IMR-90 (cell line): Measurements from ENCODE around the gene ARHGEF1. TPM values are rescaled to one million over a fixed set of nuclear protein-coding genes. Genes with fewer than 3 reads are reported as not detected.

Experiments used
- ATAC-seq: fragments of 200-7000 bp; cut with Tn5 transposase; 2 replicates; pipeline ENCODE4 v1.9.1; 2020; ENCODE audit warnings: low read depth, mild to moderate bottlenecking, moderate library complexity
- BruUV-seq: library from RNA; stranded (reverse); fragments of 400-500 nt; replicated peaks from 2 replicates; lab custom pipeline; 2021; lab: Mats Ljungman, UMichigan
- CTCF ChIA-PET: fragments of 300-600 bp; formaldehyde crosslinking; extraction: SDS; loops from one replicate; lab custom pipeline; 2021; ENCODE audit warnings: antibody characterized with exemption; lab: Yijun Ruan, JAX
- POLR2A ChIA-PET: fragments of 300-600 bp; sonication (Branson Sonifier 250); formaldehyde crosslinking; loops from one replicate; lab custom pipeline; 2022; ENCODE audit warnings: antibody characterized with exemption; ENCODE audit not compliant: unreplicated experiment; lab: Charles Lee
- DNase-seq: peaks from one replicate; pipeline ENCODE4 v3.0.0; 2013
- H2AFZ ChIP-seq: replicated peaks from 2 replicates; pipeline ENCODE3; 2013; ENCODE audit warnings: low read length, mild to moderate bottlenecking; ENCODE audit not compliant: poor library complexity
- H2AK5ac ChIP-seq: 2 replicates; pipeline ENCODE4 v1.6.1; 2013; ENCODE audit warnings: low read depth, low read length, inconsistent platforms
- H2AK9ac ChIP-seq: replicated peaks from 2 replicates; pipeline ENCODE3; 2013; ENCODE audit warnings: mild to moderate bottlenecking, low read depth, low read length, moderate library complexity; ENCODE audit not compliant: poor library complexity
- H2BK120ac ChIP-seq: 2 replicates; pipeline ENCODE4 v1.6.1; 2013; ENCODE audit warnings: low read depth, low read length, inconsistent platforms
- H2BK15ac ChIP-seq: 3 replicates; pipeline ENCODE4 v1.6.1; 2013; ENCODE audit warnings: low read depth, low read length, inconsistent platforms
- H2BK20ac ChIP-seq: 2 replicates; pipeline ENCODE4 v1.6.1; 2013; ENCODE audit warnings: low read depth, mild to moderate bottlenecking, inconsistent platforms, low read length, moderate library complexity
- H2BK5ac ChIP-seq: 2 replicates; pipeline ENCODE4 v1.6.1; 2013; ENCODE audit warnings: mild to moderate bottlenecking, low read depth, low read length, inconsistent platforms; ENCODE audit not compliant: poor library complexity, severe bottlenecking
- H3K14ac ChIP-seq: replicated peaks from 2 replicates; pipeline ENCODE4 v1.6.1; 2013; ENCODE audit warnings: low read depth, low read length, inconsistent platforms
- H3K18ac ChIP-seq: 2 replicates; pipeline ENCODE4 v1.6.1; 2013; ENCODE audit warnings: low read depth, low read length, control low read depth
- H3K23ac ChIP-seq: 2 replicates; pipeline ENCODE4 v1.6.1; 2013; ENCODE audit warnings: low read depth, low read length, inconsistent platforms
- H3K27ac ChIP-seq: 2 replicates; pipeline ENCODE4 v1.5.1; 2013; ENCODE audit warnings: mild to moderate bottlenecking, control low read depth, low read length; ENCODE audit not compliant: insufficient read depth
- H3K27me3 ChIP-seq: 2 replicates; pipeline ENCODE4 v1.6.1; 2013; ENCODE audit warnings: low read length; ENCODE audit not compliant: control insufficient read depth, insufficient read depth
- H3K36me3 ChIP-seq: 2 replicates; pipeline ENCODE4 v1.6.1; 2013; ENCODE audit warnings: low read length, mixed read lengths; ENCODE audit not compliant: control insufficient read depth, insufficient read depth
- H3K4ac ChIP-seq: 2 replicates; pipeline ENCODE4 v1.6.1; 2013; ENCODE audit warnings: low read depth, low read length, inconsistent platforms
- H3K4me1 ChIP-seq: 2 replicates; pipeline ENCODE4 v1.6.1; 2013; ENCODE audit warnings: low read length, mixed read lengths; ENCODE audit not compliant: control insufficient read depth, insufficient read depth
- H3K4me2 ChIP-seq: 2 replicates; pipeline ENCODE4 v1.6.1; 2013; ENCODE audit warnings: low read depth, mild to moderate bottlenecking, control low read depth, low read length, moderate library complexity
- H3K4me3 ChIP-seq: 2 replicates; pipeline ENCODE4 v1.5.1; 2013; ENCODE audit warnings: low read depth, mild to moderate bottlenecking, control low read depth, low read length, moderate library complexity; ENCODE audit not compliant: insufficient read depth
- H3K56ac ChIP-seq: 2 replicates; pipeline ENCODE4 v1.6.1; 2013; ENCODE audit warnings: low read length, inconsistent platforms; ENCODE audit not compliant: insufficient read depth; ENCODE audit errors: extremely low read depth
- H3K79me1 ChIP-seq, 2 experiments: 2 replicates each; pipeline ENCODE4 v1.6.1; 2013; ENCODE audit warnings: low read length in 2 of 2, inconsistent platforms in 1 of 2, low read depth in 1 of 2
- H3K9ac ChIP-seq: 2 replicates; pipeline ENCODE4 v1.6.1; 2013; ENCODE audit warnings: low read depth, low read length, control low read depth
- H3K9me1 ChIP-seq: 2 replicates; pipeline ENCODE4 v1.6.1; 2013; ENCODE audit warnings: low read length, inconsistent platforms; ENCODE audit not compliant: insufficient read depth
- H3K9me3 ChIP-seq: 2 replicates; pipeline ENCODE4 v1.6.1; 2013; ENCODE audit warnings: low read length; ENCODE audit not compliant: control insufficient read depth, insufficient read depth
- H4K20me1 ChIP-seq: 2 replicates; pipeline ENCODE4 v1.6.1; 2013; ENCODE audit warnings: low read length, inconsistent platforms; ENCODE audit not compliant: insufficient read depth
- H4K5ac ChIP-seq: 2 replicates; pipeline ENCODE4 v1.6.1; 2013; ENCODE audit warnings: mild to moderate bottlenecking, low read depth, low read length, control low read depth
- H4K8ac ChIP-seq, 2 experiments: 2 replicates each; pipeline ENCODE4 v1.6.1; 2013; ENCODE audit warnings: low read depth in 2 of 2, low read length in 2 of 2, control low read depth in 1 of 2, inconsistent platforms in 1 of 2
- H4K91ac ChIP-seq: 2 replicates; pipeline ENCODE4 v1.6.1; 2013; ENCODE audit warnings: low read depth, low read length, inconsistent platforms; ENCODE audit not compliant: insufficient read depth
- BHLHE40 ChIP-seq: fragments of 150-350 bp; IDR thresholded peaks from 2 replicates; pipeline ENCODE4 v1.6.1; 2016; ENCODE audit warnings: mild to moderate bottlenecking, low read depth, low read length
- CEBPB ChIP-seq: IDR thresholded peaks from 2 replicates; pipeline ENCODE4 v1.6.1; 2012; ENCODE audit warnings: low read depth, low read length, improper control_type of control experiment
- CHD1 ChIP-seq: IDR thresholded peaks from 2 replicates; pipeline ENCODE4 v1.6.1; 2012; ENCODE audit warnings: low read depth, low read length, improper control_type of control experiment
- FOS ChIP-seq: fragments of 150-350 bp; IDR thresholded peaks from 2 replicates; pipeline ENCODE4 v1.6.1; 2016; ENCODE audit warnings: low read depth, low read length
- MAFK ChIP-seq: IDR thresholded peaks from 2 replicates; pipeline ENCODE4 v1.6.1; 2012; ENCODE audit warnings: low read depth, low read length, improper control_type of control experiment
- MAZ ChIP-seq: IDR thresholded peaks from 2 replicates; pipeline ENCODE4 v1.6.1; 2012; ENCODE audit warnings: low read depth, mild to moderate bottlenecking, low read length, improper control_type of control experiment, moderate library complexity, borderline replicate concordance
- MXI1 ChIP-seq: IDR thresholded peaks from 2 replicates; pipeline ENCODE4 v1.6.1; 2012; ENCODE audit warnings: low read depth, mild to moderate bottlenecking, low read length, moderate library complexity, borderline replicate concordance
- NFE2L2 ChIP-seq: fragments of 150-350 bp; IDR thresholded peaks from 2 replicates; pipeline ENCODE4 v1.6.1; 2016; ENCODE audit warnings: low read depth, mild to moderate bottlenecking, low read length
- POLR2A ChIP-seq: IDR thresholded peaks from 2 replicates; pipeline ENCODE4 v1.6.1; 2012; ENCODE audit warnings: mild to moderate bottlenecking, low read depth, low read length
- RAD21 ChIP-seq: IDR thresholded peaks from 2 replicates; pipeline ENCODE4 v1.6.1; 2012; ENCODE audit warnings: low read length, improper control_type of control experiment
- RCOR1 ChIP-seq: IDR thresholded peaks from 2 replicates; pipeline ENCODE4 v1.6.1; 2012; ENCODE audit warnings: mild to moderate bottlenecking, low read length, improper control_type of control experiment; ENCODE audit not compliant: insufficient replicate concordance
- SMC3 ChIP-seq: fragments of 150-350 bp; IDR thresholded peaks from 2 replicates; pipeline ENCODE4 v1.6.1; 2016; ENCODE audit warnings: low read depth, mild to moderate bottlenecking, antibody characterized with exemption, low read length, moderate library complexity
- WGBS, 2 experiments: methylation state at CpG; one replicate each; pipeline versions ENCODE4 v1.1.5 to v1.1.7; 2013; ENCODE audit warnings: missing lambda C conversion rate in 2 of 2; ENCODE audit not compliant: insufficient read length in 1 of 2; ENCODE audit errors: extremely low coverage in 2 of 2; 5-methylcytosine and 5-hydroxymethylcytosine counted together
- dilution Hi-C: fragments of 300-500 bp; cut with HindIII; formaldehyde crosslinking; loops from one replicate; pipeline ENCODE4 v1.14.3; 2018; ENCODE audit warnings: low sequenced_read_pairs; ENCODE audit not compliant: unreplicated experiment
- in situ Hi-C: fragments of 300-500 bp; cut with MboI; formaldehyde crosslinking; loops from 3 replicates; pipeline ENCODE4 v1.14.3; 2019; ENCODE audit warnings: low sequenced_read_pairs, inconsistent platforms, mixed read lengths
- intact Hi-C: fragments of 100-400 bp; cut with micrococcal nuclease; formaldehyde crosslinking; loops from 2 replicates; pipeline ENCODE4 v1.10.0; 2022
- polyA plus RNA-seq, 3 experiments: library from polyadenylated mRNA; depleted of rRNA; stranded (reverse); fragments of >200 nt; gene quantifications; 2 replicates each; pipeline ENCODE4 v1.2.3, GENCODE V29; 2012; ENCODE audit warnings: low replicate concordance in 1 of 3
- total RNA-seq: library from RNA; depleted of rRNA; stranded (reverse); fragments of >200 nt; gene quantifications from 2 replicates; pipeline ENCODE4 v1.2.3, GENCODE V29; 2012
- TF ChIP-seq, protein P1 (sequence below): conservative IDR thresholded peaks from 2 replicates; pipeline ENCODE4 v1.5.1; 2012; ENCODE audit warnings: mild to moderate bottlenecking, low read depth, low read length, improper control_type of control experiment
- TF ChIP-seq, protein P2 (sequence below): fragments of 150-350 bp; IDR thresholded peaks from 2 replicates; pipeline ENCODE4 v1.6.1; 2016; ENCODE audit warnings: low read depth, mild to moderate bottlenecking, low read length, moderate library complexity, borderline replicate concordance
- TF ChIP-seq, protein P3 (sequence below): fragments of 150-350 bp; IDR thresholded peaks from 2 replicates; pipeline ENCODE4 v1.6.1; 2017; ENCODE audit warnings: mild to moderate bottlenecking, antibody characterized with exemption, low read length, low read depth

ARHGEF1 gene
- total and polyA plus RNA-seq, 2 of the 4 experiments (the other 2 are of a cell fraction) = 11.5 to 47.1 TPM

DNA sequence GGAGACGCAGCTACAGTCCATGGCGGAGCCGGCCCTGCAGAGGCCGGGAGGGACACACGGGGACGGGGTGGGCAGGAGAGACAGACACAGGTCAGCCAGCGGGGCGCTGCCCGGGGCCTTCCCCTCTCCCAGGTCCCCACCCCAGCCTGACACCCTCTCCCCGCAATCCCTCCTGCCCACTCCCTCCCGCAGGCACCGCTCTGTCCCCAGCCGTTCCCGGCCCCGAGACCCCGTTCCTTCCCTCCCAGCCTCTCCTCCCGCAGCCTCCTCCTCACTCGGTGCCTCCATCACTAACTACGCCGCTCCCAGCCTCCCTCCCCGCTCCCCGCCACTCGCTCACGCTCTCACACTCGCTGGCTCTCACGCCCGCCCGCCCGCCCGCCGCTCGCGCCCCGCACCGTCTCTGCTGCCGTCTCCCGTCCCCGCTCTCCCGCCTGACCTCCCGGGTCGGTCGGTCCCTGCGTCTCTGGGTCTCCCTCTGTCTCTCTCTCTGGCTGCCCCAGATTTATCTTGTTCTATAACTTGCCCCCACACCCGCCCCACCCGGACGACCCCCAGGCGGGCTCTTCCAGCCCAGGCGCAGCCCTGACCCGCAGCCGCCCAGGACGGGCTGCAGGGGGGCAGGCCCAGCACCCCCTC lies 30.0 kb downstream of the ARHGEF1 start:
- ATAC-seq = no peak
- no peak for DNase-seq
- CTCF ChIA-PET = no interaction called here

More for the DNA sequence above, 30.0 kb downstream of the ARHGEF1 start:
- Histone ChIP-seq H2BK5ac (no peak overlapping the region), H4K20me1 (peaks cover 28% of the 10 kb centered on the region), H3K14ac (no peak overlapping the region), H3K56ac (no peak overlapping the region), H3K9ac (no peak overlapping the region), H3K4me1 (0 out of 2 replicates have a peak, but pooled peaks cover 2% of the 10 kb centered on the region), H3K4me3 (no peak overlapping the region), H4K91ac (no peak overlapping the region), H3K4ac (no peak overlapping the region), H3K79me1 (no peaks in the 10 kb centered on the region), H2AK5ac (no peak overlapping the region), H3K18ac (no peak overlapping the region), H4K5ac (no peak overlapping the region), H2BK20ac (no peak overlapping the region), H3K36me3 (no peaks in the 10 kb centered on the region), H3K27me3 (peaks cover 65% of the 10 kb centered on the region), H2BK15ac (no peak overlapping the region), H3K9me1 (peaks cover under 1% of the 10 kb centered on the region), H3K9me3 (no peaks in the 10 kb centered on the region), H4K8ac (no peak overlapping the region), H2AFZ (no peak overlapping the region), H2AK9ac (no peak overlapping the region), H2BK120ac (no peak overlapping the region), H3K23ac (no peak overlapping the region), H3K4me2 (no peak overlapping the region), H3K27ac (no peak overlapping the region)
- TF ChIP-seq FOS (no peak), MAZ (no peak), CHD1 (no peak), CEBPB (no peak), MAFK (no peak), POLR2A (no peak), MXI1 (no peak), RCOR1 (no peak), SMC3 (no peak), RAD21 (no peak), BHLHE40 (no peak), NFE2L2 (no peak)
- TF ChIP-seq, protein P1, sequence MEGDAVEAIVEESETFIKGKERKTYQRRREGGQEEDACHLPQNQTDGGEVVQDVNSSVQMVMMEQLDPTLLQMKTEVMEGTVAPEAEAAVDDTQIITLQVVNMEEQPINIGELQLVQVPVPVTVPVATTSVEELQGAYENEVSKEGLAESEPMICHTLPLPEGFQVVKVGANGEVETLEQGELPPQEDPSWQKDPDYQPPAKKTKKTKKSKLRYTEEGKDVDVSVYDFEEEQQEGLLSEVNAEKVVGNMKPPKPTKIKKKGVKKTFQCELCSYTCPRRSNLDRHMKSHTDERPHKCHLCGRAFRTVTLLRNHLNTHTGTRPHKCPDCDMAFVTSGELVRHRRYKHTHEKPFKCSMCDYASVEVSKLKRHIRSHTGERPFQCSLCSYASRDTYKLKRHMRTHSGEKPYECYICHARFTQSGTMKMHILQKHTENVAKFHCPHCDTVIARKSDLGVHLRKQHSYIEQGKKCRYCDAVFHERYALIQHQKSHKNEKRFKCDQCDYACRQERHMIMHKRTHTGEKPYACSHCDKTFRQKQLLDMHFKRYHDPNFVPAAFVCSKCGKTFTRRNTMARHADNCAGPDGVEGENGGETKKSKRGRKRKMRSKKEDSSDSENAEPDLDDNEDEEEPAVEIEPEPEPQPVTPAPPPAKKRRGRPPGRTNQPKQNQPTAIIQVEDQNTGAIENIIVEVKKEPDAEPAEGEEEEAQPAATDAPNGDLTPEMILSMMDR = no peak
- TF ChIP-seq, protein P2, sequence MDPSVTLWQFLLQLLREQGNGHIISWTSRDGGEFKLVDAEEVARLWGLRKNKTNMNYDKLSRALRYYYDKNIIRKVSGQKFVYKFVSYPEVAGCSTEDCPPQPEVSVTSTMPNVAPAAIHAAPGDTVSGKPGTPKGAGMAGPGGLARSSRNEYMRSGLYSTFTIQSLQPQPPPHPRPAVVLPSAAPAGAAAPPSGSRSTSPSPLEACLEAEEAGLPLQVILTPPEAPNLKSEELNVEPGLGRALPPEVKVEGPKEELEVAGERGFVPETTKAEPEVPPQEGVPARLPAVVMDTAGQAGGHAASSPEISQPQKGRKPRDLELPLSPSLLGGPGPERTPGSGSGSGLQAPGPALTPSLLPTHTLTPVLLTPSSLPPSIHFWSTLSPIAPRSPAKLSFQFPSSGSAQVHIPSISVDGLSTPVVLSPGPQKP = no peak
- TF ChIP-seq, protein P3, sequence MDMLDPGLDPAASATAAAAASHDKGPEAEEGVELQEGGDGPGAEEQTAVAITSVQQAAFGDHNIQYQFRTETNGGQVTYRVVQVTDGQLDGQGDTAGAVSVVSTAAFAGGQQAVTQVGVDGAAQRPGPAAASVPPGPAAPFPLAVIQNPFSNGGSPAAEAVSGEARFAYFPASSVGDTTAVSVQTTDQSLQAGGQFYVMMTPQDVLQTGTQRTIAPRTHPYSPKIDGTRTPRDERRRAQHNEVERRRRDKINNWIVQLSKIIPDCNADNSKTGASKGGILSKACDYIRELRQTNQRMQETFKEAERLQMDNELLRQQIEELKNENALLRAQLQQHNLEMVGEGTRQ = no peak
- intact Hi-C loops = no loop called here
- BruUV-seq = no TSS peak
- dilution Hi-C loops = no loop called here
- WGBS, 2 experiments = 0% methylated on average over 10 of the region's 51 CpGs; no CpG with 5 or more reads in 1 of the 2 experiments
- in situ Hi-C loops = no loop called here
- POLR2A ChIA-PET = no interaction called here
